ENCODE measurements around the gene RNASE8. TPM values are rescaled to one million over a fixed set of nuclear protein-coding genes. Genes with fewer than 3 reads are reported as not detected.

The RNASE8 gene
- total RNA-seq, 1 donor from 2014 or later = not detected

DNA sequence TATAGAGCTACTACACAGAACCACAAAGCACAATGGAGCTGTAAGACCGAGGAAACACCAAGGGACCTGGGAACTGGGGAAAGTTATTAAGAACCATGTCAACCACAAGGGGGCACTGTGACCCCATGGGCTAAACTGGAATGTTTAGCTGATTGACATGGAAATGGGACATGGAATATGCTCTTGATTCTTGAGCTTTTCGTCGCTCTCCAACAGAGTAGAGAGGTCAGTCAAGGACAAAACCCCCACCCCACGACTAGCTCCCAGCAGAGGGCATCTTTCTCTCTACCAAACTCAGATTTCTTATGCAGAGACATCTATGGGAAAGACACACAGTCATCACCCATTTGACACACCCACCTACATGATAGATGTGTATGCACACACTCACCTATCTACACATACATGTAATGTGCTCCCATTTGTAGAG is 42.8 kb upstream of the RNASE8 start:
- peaks cover 12% of the 10 kb centered on the region for H3K4me1 Mint-ChIP-seq (ENCODE audit: low read depth, unreplicated experiment)

DNA sequence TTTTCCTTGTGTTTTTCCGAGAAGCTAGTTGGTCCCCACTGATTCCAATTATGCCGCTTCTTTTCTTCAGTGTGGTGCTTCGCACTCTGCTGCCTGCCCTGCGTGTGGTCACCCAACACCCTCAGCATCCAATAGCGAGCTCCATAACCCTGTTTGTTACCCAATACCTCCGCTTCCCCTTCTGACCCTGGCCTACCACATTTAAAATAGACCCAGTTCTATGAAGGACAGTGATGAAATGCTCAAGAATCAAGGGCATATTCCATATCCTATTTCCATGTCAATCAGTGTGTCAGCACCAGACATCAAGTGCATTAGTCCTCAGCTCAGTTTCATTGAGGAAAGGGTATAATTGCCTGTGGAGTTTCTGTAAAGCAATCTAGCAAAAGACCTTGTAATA is 42.3 kb upstream of the RNASE8 start:
- no peak overlapping the region for H3K4me2 ChIP-seq (ENCODE audit: low read length)
- Mint-ChIP-seq H3K27me3 (ENCODE audit: low read depth, unreplicated experiment) (peaks cover 27% of the 10 kb centered on the region), H3K36me3 (ENCODE audit: low read depth, unreplicated experiment) (peaks cover 2% of the 10 kb centered on the region), H3K4me1 (ENCODE audit: low read depth, unreplicated experiment) (peaks cover 12% of the 10 kb centered on the region), H3K27ac (ENCODE audit: unreplicated experiment) (no peak overlapping the region), H3K4me3 (ENCODE audit: unreplicated experiment) (no peak overlapping the region), H3K9me3 (ENCODE audit: unreplicated experiment) (no peaks in the 10 kb centered on the region)
- H3K36me3 ChIP-seq (ENCODE audit: insufficient read depth, low read length) = no peaks in the 10 kb centered on the region
- H2AFZ ChIP-seq (ENCODE audit: low read depth, low read length) = no peak overlapping the region
- no peak for FAIRE-seq
- H3K27me3 ChIP-seq (ENCODE audit: insufficient read depth, low read length) = peaks cover 23% of the 10 kb centered on the region
- TF ChIP-seq EZH2 (IDR thresholded peaks at IDR 0.05; ENCODE audit: insufficient read depth, low read length) = no peak
- TF ChIP-seq, protein P1, sequence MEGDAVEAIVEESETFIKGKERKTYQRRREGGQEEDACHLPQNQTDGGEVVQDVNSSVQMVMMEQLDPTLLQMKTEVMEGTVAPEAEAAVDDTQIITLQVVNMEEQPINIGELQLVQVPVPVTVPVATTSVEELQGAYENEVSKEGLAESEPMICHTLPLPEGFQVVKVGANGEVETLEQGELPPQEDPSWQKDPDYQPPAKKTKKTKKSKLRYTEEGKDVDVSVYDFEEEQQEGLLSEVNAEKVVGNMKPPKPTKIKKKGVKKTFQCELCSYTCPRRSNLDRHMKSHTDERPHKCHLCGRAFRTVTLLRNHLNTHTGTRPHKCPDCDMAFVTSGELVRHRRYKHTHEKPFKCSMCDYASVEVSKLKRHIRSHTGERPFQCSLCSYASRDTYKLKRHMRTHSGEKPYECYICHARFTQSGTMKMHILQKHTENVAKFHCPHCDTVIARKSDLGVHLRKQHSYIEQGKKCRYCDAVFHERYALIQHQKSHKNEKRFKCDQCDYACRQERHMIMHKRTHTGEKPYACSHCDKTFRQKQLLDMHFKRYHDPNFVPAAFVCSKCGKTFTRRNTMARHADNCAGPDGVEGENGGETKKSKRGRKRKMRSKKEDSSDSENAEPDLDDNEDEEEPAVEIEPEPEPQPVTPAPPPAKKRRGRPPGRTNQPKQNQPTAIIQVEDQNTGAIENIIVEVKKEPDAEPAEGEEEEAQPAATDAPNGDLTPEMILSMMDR (IDR thresholded peaks at IDR 0.05; ENCODE audit: insufficient read depth, low read depth, low read length) = no peak
- no peak for DNase-seq (ENCODE audit: low read depth)
- H3K27ac ChIP-seq (ENCODE audit: low read depth, low read length) = no peak overlapping the region
- H4K20me1 ChIP-seq (ENCODE audit: insufficient read depth, low read length) = no peaks in the 10 kb centered on the region
- no peak overlapping the region for H3K4me3 ChIP-seq (ENCODE audit: insufficient read depth, low read depth, low read length)
- no peaks in the 10 kb centered on the region for H3K79me2 ChIP-seq (ENCODE audit: insufficient read depth, low read length)
- H3K4me1 ChIP-seq (ENCODE audit: insufficient read depth, low read length) = peaks cover 4% of the 10 kb centered on the region
- H3K9me3 ChIP-seq (ENCODE audit: insufficient read depth, low read depth, low read length) = no peaks in the 10 kb centered on the region
- no peak overlapping the region for H3K9ac ChIP-seq (ENCODE audit: low read length)

More for the DNA sequence above, 42.8 kb upstream of the RNASE8 start:
- no peaks in the 10 kb centered on the region for H3K79me2 ChIP-seq (ENCODE audit: insufficient read depth, low read length)
- FAIRE-seq = peak; percentile 74
- no peak overlapping the region for H2AFZ ChIP-seq (ENCODE audit: low read depth, low read length)
- Mint-ChIP-seq H3K9me3 (ENCODE audit: unreplicated experiment) (no peaks in the 10 kb centered on the region), H3K36me3 (ENCODE audit: low read depth, unreplicated experiment) (peaks cover 2% of the 10 kb centered on the region), H3K27me3 (ENCODE audit: low read depth, unreplicated experiment) (peaks cover 27% of the 10 kb centered on the region), H3K4me3 (ENCODE audit: unreplicated experiment) (no peak overlapping the region), H3K27ac (ENCODE audit: unreplicated experiment) (no peak overlapping the region)
- H3K4me3 ChIP-seq (ENCODE audit: insufficient read depth, low read depth, low read length) = no peak overlapping the region
- H4K20me1 ChIP-seq (ENCODE audit: insufficient read depth, low read length) = no peaks in the 10 kb centered on the region
- H3K27ac ChIP-seq (ENCODE audit: low read depth, low read length) = no peak overlapping the region
- H3K36me3 ChIP-seq (ENCODE audit: insufficient read depth, low read length) = no peaks in the 10 kb centered on the region
- peaks cover 4% of the 10 kb centered on the region for H3K4me1 ChIP-seq (ENCODE audit: insufficient read depth, low read length)
- no peak overlapping the region for H3K9ac ChIP-seq (ENCODE audit: low read length)
- no peaks in the 10 kb centered on the region for H3K9me3 ChIP-seq (ENCODE audit: insufficient read depth, low read depth, low read length)
- peaks cover 23% of the 10 kb centered on the region for H3K27me3 ChIP-seq (ENCODE audit: insufficient read depth, low read length)
- peak; percentile 56 for DNase-seq (ENCODE audit: low read depth)
- H3K4me2 ChIP-seq (ENCODE audit: low read length) = no peak overlapping the region
- no peak for TF ChIP-seq EZH2 (IDR thresholded peaks at IDR 0.05; ENCODE audit: insufficient read depth, low read length)
- TF ChIP-seq, protein P1 (IDR thresholded peaks at IDR 0.05; ENCODE audit: insufficient read depth, low read depth, low read length) = peak; percentile 89

DNA sequence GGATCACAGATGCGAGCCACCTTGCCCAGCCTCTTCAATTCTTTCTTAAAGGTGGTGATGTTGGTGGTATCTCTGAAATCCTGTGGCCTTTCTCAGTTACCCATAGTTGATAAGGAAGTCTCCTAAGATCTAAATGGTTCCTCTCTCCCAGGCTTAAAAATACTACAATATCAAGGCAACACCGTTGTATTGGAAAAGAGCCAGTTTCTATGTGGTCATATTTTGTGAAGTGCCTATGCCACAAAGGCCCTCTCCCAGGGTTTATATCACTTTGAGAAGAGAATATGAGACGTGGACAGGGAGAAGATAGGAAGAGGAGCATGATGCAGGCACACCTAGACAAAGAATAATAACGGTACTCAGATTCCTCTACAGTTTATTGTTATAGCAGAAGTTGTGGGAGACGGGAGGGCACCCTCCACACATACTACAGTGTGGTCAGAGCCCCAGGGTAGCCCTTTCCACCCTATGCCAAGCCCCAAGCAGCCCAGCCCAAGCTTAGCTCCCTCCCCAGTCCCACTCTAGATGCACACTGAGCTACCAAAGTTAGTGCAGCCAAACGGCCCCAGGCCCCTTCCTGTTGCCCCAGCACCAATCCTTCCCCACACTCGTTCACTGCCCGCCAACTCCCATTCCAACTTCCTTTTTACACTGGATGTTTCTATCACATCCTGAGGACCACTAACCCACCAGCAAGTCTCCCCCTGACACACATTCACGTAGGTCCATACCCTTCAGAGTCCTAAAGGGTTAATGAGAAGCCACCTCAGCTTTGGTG is 41.0 kb upstream of the RNASE8 start:
- Mint-ChIP-seq H3K9me3 (ENCODE audit: unreplicated experiment) (peaks cover 5% of the 10 kb centered on the region), H3K4me1 (ENCODE audit: low read depth, unreplicated experiment) (peaks cover 12% of the 10 kb centered on the region)

More for the DNA sequence above, 41.0 kb upstream of the RNASE8 start:
- Histone ChIP-seq H3K79me2 (ENCODE audit: insufficient read depth, low read length) (no peaks in the 10 kb centered on the region), H3K4me2 (ENCODE audit: low read length) (no peak overlapping the region), H4K20me1 (ENCODE audit: insufficient read depth, low read length) (no peaks in the 10 kb centered on the region), H3K36me3 (ENCODE audit: insufficient read depth, low read length) (no peaks in the 10 kb centered on the region), H3K4me1 (ENCODE audit: insufficient read depth, low read length) (peaks cover 4% of the 10 kb centered on the region), H3K27me3 (ENCODE audit: insufficient read depth, low read length) (peaks cover 19% of the 10 kb centered on the region), H3K27ac (ENCODE audit: low read depth, low read length) (no peak overlapping the region), H3K9me3 (ENCODE audit: insufficient read depth, low read depth, low read length) (no peaks in the 10 kb centered on the region), H3K4me3 (ENCODE audit: insufficient read depth, low read depth, low read length) (no peak overlapping the region), H2AFZ (ENCODE audit: low read depth, low read length) (no peak overlapping the region), H3K9ac (ENCODE audit: low read length) (no peak overlapping the region)
- H3K27me3 Mint-ChIP-seq (ENCODE audit: low read depth, unreplicated experiment) = peaks cover 22% of the 10 kb centered on the region
- H3K36me3 Mint-ChIP-seq (ENCODE audit: low read depth, unreplicated experiment) = peaks cover 5% of the 10 kb centered on the region
- TF ChIP-seq, protein P1 (IDR thresholded peaks at IDR 0.05; ENCODE audit: insufficient read depth, low read depth, low read length) = no peak
- no peak for TF ChIP-seq EZH2 (IDR thresholded peaks at IDR 0.05; ENCODE audit: insufficient read depth, low read length)
- H3K27ac Mint-ChIP-seq (ENCODE audit: unreplicated experiment) = no peak overlapping the region
- no peak overlapping the region for H3K4me3 Mint-ChIP-seq (ENCODE audit: unreplicated experiment)
- DNase-seq (ENCODE audit: low read depth) (no peak), FAIRE-seq (no peak)

Measured in astrocyte (in vitro differentiated cells and primary cell).